ENCODE results near the gene LRRFIP2.

GRCh38 chr3:37154668-37155314 lies 19.6 kb downstream of the LRRFIP2 start:
- TF ChIP-seq CTCF (conservative IDR thresholded peaks at IDR 0.05) (no peak), ZFX (IDR thresholded peaks at IDR 0.05) (no peak)

Data from C4-2B (cell line).